GM12875 (cell line): ENCODE results near the gene NKTR.

ENCODE experiments used
- H3K4me3 ChIP-seq: one replicate; pipeline ENCODE4 v1.5.1; 2011; ENCODE audit warnings: low read depth, low read length, control low read depth
- TF ChIP-seq, protein P1 (sequence below): IDR thresholded peaks from 2 replicates; pipeline ENCODE4 v1.5.1; 2011; ENCODE audit warnings: low read depth, mild to moderate bottlenecking, control low read depth, inconsistent platforms, low read length, moderate library complexity, borderline replicate concordance; ENCODE audit not compliant: insufficient read depth

The NKTR gene

DNA sequence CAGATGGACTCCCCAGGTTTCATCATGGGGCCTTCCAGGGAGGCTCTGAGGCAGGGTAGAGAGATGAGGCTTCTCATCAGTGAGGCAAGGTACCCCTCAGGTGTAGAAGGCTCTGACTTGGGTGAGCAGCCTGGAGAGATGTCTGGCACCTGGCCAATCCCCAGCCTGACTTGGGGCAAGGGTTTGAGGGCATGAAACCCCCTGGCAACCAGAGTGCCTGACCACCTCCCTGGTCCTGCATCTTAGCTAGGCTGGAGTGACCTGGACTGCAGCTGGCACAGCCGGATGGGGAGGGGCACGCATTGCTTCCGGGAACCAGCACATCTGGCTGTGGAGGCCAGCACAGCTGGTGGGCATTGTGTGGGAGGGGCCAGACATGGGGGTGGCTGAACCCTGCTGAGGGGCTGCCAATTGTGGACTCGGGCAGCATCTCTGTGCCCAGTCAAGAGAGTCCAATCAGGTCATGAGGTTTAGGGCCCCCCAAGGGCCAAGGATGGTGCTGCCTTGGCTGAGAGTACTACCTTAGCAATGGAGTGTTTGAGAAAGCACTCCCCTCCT, 54.9 kb downstream of the NKTR start:
- TF ChIP-seq, protein P1, sequence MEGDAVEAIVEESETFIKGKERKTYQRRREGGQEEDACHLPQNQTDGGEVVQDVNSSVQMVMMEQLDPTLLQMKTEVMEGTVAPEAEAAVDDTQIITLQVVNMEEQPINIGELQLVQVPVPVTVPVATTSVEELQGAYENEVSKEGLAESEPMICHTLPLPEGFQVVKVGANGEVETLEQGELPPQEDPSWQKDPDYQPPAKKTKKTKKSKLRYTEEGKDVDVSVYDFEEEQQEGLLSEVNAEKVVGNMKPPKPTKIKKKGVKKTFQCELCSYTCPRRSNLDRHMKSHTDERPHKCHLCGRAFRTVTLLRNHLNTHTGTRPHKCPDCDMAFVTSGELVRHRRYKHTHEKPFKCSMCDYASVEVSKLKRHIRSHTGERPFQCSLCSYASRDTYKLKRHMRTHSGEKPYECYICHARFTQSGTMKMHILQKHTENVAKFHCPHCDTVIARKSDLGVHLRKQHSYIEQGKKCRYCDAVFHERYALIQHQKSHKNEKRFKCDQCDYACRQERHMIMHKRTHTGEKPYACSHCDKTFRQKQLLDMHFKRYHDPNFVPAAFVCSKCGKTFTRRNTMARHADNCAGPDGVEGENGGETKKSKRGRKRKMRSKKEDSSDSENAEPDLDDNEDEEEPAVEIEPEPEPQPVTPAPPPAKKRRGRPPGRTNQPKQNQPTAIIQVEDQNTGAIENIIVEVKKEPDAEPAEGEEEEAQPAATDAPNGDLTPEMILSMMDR, result no peak
- no peak overlapping the region for H3K4me3 ChIP-seq

DNA sequence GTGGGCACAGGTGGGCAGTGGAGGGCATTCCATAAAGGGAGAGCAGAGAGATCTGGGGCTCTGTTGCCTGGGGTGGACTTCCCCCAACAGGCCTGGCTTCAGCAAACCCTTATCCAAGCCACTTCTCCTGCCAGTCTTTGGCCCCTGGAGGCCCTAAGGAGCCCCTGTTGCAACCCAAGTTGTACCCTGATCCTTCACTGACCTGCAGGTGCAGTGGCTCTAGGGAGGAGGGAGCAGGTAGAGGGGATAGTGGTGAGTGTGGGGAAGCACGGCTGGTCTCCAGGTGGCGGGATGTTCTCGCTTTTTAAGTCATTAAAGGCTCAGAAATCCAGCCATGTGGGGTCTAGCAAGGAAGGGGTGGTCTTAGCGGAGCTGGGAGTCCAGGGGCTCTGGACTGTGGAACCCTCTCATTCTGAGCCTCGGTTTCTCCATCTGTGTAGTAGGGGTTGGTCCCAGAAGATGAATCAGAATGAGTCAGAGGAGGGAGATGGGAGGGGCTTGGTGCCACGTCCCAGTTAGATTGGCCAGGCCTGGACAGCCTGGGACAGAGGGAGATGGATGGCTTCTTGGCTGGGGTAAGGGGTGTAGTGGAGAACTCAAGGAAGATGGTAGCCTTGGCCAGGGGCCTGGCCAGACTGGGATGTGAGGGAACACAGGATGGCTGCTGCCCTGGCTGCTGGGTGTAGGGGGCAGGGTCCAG, 55.6 kb downstream of the NKTR start:
- H3K4me3 ChIP-seq, result no peak overlapping the region
- TF ChIP-seq, protein P1, result no peak

DNA sequence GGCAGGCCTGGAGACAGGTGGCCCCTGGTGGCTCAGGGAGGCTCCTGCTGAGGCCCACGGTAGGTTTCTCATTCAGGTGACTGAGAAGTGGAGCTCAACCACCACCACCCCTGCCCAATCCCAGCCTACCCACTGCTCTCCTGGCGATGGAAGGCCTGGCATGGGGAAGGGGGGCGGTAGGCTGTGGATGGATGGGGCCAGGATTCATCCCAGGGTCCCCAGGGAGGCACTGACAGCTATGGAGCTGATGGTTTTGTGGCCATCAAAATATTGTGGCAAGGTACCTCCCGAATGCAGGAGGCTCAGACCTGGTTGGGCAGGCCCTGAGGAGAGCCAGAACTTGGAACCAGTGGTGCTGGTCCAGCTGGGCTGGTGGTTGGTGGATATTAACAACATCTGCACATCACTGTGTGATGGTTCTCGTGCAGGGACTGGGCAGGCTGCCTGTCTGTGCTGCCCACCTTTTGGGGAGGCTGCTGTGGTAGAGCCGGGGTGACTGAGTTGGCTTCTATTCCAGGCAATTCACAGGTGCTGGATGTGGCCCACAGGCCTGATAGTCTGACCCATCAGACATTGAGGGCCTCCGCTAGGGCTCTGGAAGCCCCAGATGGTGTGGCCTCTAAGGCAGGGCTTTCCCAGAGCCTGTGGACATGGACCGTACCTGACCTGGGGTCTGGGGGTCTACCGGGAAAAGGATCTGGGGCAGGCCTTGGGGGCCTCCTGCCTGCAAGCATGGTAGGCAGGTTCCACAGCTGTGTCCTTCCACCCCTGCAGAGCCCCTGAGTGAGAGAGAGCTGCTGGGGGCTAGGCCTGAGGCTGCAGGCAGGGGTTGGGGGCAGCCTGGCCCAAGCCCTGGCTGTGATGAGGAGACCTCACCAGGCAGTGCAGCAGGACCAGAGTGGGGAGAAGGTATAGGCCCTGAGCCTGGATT, 56.5 kb downstream of the NKTR start:
- TF ChIP-seq, protein P1, result no peak
- H3K4me3 ChIP-seq, result no peak overlapping the region

DNA sequence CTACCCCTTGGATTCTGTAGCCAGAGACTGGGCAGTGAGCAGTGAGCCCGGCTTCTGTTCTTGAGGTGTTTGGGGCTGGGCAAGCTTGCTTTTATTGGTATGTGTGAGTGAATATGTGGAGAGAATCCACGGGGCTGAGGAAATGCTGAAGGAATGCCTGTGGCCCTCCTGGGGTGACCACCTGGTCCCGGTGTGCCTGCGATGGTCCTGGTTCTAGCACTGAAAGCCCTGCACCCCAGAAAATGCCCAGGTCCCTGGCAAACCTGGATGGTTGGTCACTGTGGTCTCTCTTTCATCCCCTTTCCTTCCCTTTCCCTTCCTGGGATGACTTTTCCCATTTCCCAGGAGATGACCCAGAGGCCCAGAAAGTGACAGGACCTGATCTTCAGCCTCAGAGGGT, 57.2 kb downstream of the NKTR start:
- TF ChIP-seq, protein P1, result no peak
- no peak overlapping the region for H3K4me3 ChIP-seq

DNA sequence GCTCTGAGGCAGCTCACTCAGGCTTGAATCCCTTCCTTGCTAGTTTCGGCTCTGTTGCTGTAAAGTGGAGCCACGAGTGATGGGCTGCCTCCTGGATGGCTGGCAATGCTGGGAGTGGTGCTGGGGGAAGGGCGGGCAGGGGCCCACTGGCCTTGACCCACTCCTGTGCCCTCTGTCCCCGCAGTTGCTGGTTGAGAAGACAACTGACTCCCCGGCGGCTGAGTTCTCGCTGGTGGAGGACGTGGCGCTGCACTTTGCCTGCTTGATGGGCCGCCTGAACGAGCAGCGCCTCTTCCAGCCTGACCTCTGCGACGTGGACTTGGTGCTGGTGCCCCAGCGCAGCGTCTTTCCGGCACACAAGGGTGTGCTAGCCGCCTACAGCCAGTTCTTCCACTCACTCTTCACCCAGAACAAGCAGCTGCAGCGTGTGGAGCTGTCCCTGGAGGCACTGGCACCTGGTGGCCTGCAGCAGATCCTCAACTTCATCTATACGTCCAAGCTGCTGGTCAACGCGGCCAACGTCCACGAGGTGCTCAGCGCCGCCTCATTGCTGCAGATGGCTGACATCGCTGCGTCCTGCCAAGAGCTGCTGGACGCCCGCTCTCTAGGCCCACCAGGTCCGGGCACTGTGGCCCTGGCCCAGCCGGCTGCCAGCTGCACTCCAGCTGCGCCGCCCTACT, 57.7 kb downstream of the NKTR start:
- no peak overlapping the region for H3K4me3 ChIP-seq
- TF ChIP-seq, protein P1, result no peak

DNA sequence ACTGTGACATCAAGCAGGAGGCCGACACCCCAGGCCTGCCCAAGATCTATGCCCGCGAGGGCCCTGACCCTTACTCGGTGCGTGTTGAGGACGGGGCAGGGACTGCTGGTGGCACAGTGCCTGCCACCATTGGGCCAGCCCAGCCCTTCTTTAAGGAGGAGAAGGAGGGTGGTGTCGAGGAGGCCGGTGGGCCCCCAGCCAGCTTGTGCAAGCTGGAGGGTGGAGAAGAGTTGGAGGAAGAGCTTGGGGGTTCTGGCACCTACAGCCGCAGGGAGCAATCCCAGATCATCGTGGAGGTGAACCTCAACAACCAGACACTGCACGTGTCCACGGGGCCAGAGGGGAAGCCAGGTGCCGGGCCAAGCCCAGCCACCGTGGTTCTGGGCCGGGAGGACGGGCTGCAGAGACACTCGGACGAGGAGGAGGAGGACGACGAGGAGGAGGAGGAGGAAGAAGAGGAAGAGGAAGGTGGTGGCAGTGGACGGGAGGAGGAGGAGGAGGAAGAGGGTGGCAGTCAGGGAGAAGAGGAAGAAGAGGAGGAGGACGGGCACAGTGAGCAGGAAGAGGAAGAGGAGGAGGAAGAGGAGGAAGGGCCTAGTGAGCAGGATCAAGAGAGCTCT, 58.4 kb downstream of the NKTR start:
- TF ChIP-seq, protein P1, result no peak
- H3K4me3 ChIP-seq, result no peak overlapping the region
